Measurements from ENCODE around the gene SKA3.

Gene SKA3

GRCh38 chr13:21149568-21149967 is 26.8 kb downstream of the SKA3 start:
- DNase-seq (ENCODE audit: low read depth), result no peak
- no peak overlapping the region for H3K4me3 ChIP-seq (ENCODE audit: low read depth, low read length)
- in situ Hi-C loops (cut with HindIII; ENCODE audit: low sequenced_read_pairs), result no loop called here
- TF ChIP-seq CTCF (IDR thresholded peaks at IDR 0.05; ENCODE audit: low read depth, low read length, missing control alignments), result no peak

- in situ Hi-C loops (cut with HindIII; ENCODE audit: low sequenced_read_pairs), result no loop called here
- no peak overlapping the region for H3K4me3 ChIP-seq (ENCODE audit: low read depth, low read length)
- no peak for TF ChIP-seq CTCF (IDR thresholded peaks at IDR 0.05; ENCODE audit: low read depth, low read length, missing control alignments)
- no peak for DNase-seq (ENCODE audit: low read depth)
These were observed 27.6 kb downstream of the SKA3 start for GRCh38 chr13:21148557-21149258.

GRCh38 chr13:21147827-21148226 is 28.5 kb downstream of the SKA3 start:
- in situ Hi-C loops (cut with HindIII; ENCODE audit: low sequenced_read_pairs), result no loop called here
- DNase-seq (ENCODE audit: low read depth), result no peak
- no peak overlapping the region for H3K4me3 ChIP-seq (ENCODE audit: low read depth, low read length)
- TF ChIP-seq CTCF (IDR thresholded peaks at IDR 0.05; ENCODE audit: low read depth, low read length, missing control alignments), result no peak

GRCh38 chr13:21142766-21143165 is 33.6 kb downstream of the SKA3 start:
- no peak for DNase-seq (ENCODE audit: low read depth)
- in situ Hi-C loops (cut with HindIII; ENCODE audit: low sequenced_read_pairs), result no loop called here
- no peak overlapping the region for H3K4me3 ChIP-seq (ENCODE audit: low read depth, low read length)
- TF ChIP-seq CTCF (IDR thresholded peaks at IDR 0.05; ENCODE audit: low read depth, low read length, missing control alignments), result no peak

GRCh38 chr13:21139374-21139773 is 37.0 kb downstream of the SKA3 start:
- DNase-seq (ENCODE audit: low read depth), result no peak
- in situ Hi-C loops (cut with HindIII; ENCODE audit: low sequenced_read_pairs), result no loop called here
- peak overlapping the region; percentile 93 for H3K4me3 ChIP-seq (ENCODE audit: low read depth, low read length)
- no peak for TF ChIP-seq CTCF (IDR thresholded peaks at IDR 0.05; ENCODE audit: low read depth, low read length, missing control alignments)

GRCh38 chr13:21138561-21138960 is 37.8 kb downstream of the SKA3 start:
- TF ChIP-seq CTCF (IDR thresholded peaks at IDR 0.05; ENCODE audit: low read depth, low read length, missing control alignments), result no peak
- no peak for DNase-seq (ENCODE audit: low read depth)
- in situ Hi-C loops (cut with HindIII; ENCODE audit: low sequenced_read_pairs), result no loop called here

More at GRCh38 chr13:21138561-21138960, 37.8 kb downstream of the SKA3 start:
- H3K4me3 ChIP-seq (ENCODE audit: low read depth, low read length), result no peak overlapping the region

Data from astrocyte of the cerebellum (primary cell).